ENCODE results near the gene TLE1.
"Not testable (repeated sequence)": the region's sequence is repeated elsewhere in the genome, so short reads cannot be mapped to it uniquely, and the experiment has no call there.

TLE1 gene

GRCh38 chr9:81705578-81705977 lies 16.2 kb upstream of the TLE1 start:
- TF ChIP-seq JUND (IDR thresholded peaks at IDR 0.05; ENCODE audit: low read depth): no peak
- in situ Hi-C loops (cut with HindIII; ENCODE audit: low pct_unique_long_range_greater_than_20kb, low sequenced_read_pairs): no loop called here
- no peak for DNase-seq (ENCODE audit: low read depth in 1 of 2, low spot score in 1 of 2)

DNA sequence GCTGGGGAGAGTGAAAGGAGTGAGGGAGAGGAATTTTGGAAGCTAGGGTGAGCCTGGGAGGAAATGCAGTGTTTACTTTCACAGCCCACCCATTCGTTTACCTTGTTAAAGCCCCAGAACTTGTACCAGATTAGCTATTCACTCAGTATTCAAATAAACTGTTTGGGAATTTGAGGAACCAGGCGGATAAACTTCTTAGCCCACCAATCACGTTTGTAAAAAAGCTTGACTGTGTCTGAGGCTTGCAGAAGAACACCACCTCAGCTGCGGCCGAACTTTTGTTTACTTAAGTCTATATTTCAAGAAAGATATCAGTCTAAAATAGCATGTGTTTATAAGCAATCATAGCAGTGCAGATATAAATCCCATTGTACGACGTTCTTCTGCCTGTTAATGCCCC lies 5.2 kb upstream of the TLE1 start:
- TF ChIP-seq JUND (IDR thresholded peaks at IDR 0.05; ENCODE audit: low read depth): no peak
- no peak for DNase-seq (ENCODE audit: low read depth in 1 of 2, low spot score in 1 of 2)
- in situ Hi-C loops (cut with HindIII; ENCODE audit: low pct_unique_long_range_greater_than_20kb, low sequenced_read_pairs): no loop called here

DNA sequence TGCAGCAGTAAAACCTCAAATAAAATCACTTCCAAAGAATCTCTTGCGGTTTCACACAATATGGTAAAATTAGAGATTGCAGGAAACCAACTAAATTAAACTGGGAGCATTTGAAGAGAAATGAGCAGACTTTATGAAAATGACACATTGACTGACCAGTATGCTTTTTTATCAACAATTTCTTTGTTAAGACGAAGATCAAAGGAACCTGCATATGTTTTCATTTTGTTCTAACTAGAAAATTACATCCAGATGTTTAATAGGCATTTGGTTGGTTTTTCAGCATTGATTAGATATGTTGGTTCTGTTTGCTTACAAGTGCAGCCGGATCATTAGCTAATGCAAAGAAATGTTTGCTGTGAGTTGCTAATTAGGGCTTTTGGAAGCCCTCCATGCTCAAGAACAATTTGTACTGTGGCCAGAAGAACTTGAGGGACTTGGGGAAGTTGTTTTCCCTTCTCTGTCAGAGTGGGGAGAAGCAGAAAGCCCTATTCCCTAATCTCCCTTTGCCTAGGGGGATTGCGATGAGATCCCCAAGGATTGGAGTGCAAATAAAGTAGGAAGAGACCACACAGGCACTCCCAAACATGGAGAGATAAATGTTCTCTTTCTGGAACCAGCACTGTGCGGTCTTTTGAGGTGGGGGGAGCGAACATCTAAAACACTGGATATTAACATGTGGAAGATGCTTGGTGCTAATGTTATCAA lies 4.5 kb upstream of the TLE1 start:
- DNase-seq (ENCODE audit: low read depth in 1 of 2, low spot score in 1 of 2): no peak
- in situ Hi-C loops (cut with HindIII; ENCODE audit: low pct_unique_long_range_greater_than_20kb, low sequenced_read_pairs): no loop called here
- TF ChIP-seq JUND (IDR thresholded peaks at IDR 0.05; ENCODE audit: low read depth): no peak

DNA sequence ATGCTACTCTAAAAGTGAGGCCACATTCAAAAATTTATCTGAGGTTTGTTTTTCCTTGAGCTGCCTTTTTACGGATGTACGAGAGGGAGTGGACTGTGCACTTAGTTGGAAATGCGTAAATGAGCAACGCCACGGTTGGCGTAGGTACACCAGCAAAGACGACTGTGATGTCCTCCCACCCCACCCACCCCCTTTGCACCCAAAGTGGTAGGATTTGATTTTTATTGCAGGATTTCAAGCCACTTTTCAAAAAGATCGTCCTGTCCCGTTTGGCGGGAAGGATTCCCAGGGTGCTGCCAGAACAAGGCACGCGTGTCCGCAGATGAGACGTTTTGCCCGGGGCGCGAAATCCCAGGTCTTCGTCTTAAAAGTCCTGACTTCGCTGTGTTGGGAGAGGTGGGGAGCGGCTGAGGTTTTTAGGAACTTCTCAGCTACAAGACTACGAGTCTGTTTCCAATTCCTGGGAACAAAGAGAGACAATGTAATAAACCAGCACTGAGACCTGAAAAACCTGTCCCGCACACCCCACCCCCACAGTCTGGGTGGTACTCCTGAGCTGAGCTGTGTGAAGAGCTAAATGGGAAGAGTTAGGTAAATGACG lies 1.0 kb upstream of the TLE1 start:
- DNase-seq (ENCODE audit: low read depth in 1 of 2, low spot score in 1 of 2): peak; percentile 58 to 91
- in situ Hi-C loops (cut with HindIII; ENCODE audit: low pct_unique_long_range_greater_than_20kb, low sequenced_read_pairs): no loop called here
- no peak; the same call in 1 of the 2 replicates for TF ChIP-seq JUND (IDR thresholded peaks at IDR 0.05; ENCODE audit: low read depth)

GRCh38 chr9:81689093-81689342 lies 329 bp downstream of the TLE1 start:
- in situ Hi-C loops (cut with HindIII; ENCODE audit: low pct_unique_long_range_greater_than_20kb, low sequenced_read_pairs): not testable (repeated sequence)
- peak in 1 of 2 experiments; percentile 19 for DNase-seq (ENCODE audit: low read depth in 1 of 2, low spot score in 1 of 2)

DNA sequence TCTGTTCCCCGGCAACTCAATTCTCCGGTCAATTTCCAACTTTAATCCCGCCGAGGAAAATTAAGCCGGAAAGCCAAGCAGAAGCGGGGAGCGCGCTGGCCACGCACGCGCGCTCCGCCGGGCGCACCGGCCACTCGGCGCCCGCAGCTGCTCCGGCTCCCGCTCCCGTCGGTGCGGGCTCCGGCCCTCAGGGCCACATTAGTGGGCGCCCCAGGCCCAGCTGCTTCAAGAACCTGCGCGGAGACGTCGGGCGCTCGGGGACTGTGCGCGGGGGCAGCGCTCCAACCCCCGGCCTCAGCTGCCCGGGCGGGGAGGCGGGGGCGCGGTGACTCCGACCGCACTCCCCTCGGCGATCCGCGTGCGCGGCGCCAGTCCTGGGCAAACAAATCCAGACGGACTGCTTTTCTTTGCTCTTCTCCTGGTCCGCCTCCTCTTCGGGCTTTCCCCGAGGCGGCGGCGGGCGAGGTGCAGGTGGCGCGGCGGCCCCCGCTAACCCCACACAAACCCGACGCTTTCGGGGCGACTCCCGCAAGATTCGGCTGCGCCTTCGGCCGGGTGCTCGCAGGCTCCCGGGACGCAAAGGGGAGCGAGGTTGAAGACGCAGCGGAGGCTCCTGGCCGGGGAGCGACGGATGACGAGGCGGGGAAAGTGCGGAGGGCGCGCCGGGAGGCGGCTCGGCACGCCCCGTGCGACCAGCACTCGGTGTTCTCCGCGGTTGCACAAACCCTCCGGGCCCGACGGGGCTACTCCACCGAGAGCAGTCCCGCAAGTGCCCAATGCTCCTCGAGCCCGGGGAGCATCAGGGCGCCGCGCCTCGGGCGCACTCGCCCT lies 870 bp downstream of the TLE1 start:
- peak in 1 of 2 experiments; percentile 41 for DNase-seq (ENCODE audit: low read depth in 1 of 2, low spot score in 1 of 2)
- in situ Hi-C loops (cut with HindIII; ENCODE audit: low pct_unique_long_range_greater_than_20kb, low sequenced_read_pairs): not testable (repeated sequence)

DNA sequence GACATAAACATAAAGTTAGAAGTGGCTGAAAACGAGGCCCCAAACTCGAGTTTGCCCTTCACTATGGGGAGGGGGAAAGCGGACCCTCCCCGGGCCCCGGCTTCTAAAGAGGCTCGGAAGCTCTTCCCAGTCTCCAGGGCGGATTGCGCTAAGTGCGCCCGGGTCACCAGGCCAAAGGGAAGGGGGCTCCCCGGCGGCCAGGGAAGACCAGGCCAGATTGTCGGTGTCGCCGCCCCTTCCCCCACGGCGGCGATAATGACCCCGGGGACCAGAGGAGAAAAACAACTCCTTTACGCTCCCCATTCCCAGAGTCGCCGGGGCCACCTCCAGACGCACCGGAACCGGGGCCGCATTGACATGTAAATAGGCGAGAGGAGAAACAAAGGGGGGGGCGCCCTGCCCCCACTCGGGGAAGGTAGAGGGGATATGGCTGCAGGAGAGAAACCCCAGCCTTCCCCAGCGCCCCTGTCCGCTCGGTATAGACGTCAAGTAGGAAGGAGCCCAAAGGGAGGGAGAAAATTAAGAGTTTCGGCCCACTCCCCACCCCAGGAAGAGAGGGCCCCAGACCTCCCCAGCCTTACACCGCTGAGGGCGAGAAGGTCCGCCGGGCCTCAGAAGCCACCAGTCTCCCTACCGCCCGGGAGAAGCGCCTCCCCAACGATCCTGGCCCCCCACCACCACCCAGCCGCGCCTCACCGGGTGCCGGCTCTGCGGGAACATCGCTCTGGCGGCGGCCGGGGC lies 1.7 kb downstream of the TLE1 start:
- in situ Hi-C loops (cut with HindIII; ENCODE audit: low pct_unique_long_range_greater_than_20kb, low sequenced_read_pairs): no loop called here
- DNase-seq (ENCODE audit: low read depth in 1 of 2, low spot score in 1 of 2): peak in 1 of 2 experiments; percentile 28

DNA sequence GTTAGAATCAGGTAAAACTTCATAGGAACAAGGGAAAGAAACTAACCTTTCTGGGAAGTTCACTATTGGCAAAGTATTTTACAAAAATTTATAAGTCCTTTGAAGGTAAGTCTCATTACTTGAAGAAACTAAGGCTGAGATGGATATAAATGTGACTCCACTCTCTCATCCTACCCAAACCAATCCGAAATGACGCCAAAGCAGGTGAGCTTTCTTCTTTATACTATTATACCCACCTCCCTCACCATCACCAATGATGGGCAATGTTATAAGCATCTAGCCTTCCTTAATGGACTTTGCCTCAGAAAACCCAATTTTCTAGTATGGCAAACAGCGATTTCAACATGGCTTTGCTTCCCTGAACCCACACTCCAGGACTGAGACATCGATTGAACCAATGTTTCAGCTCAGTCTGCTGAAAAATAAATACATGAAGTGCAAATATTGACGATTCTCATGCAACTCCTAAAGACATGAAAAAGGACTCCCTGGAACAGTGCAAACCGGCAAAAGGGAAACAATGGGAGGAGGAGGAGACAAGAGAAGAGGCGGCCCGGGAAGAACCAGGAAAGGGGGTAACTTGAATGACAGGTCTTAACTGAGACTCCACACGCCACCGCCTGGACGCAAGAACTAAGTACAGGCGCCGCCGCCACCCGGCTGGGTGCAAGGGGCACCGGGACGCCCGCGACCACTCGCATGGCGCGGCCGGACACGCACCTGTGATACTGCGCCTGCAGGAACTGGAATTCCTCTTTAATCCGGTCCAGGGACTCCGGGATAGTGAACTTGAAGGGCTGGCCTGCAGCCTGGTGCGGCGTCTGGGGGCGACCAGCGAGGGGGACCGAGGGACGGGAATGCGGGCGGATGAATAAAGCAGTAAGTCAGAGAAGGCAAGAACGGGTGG lies 2.5 kb downstream of the TLE1 start:
- in situ Hi-C loops (cut with HindIII; ENCODE audit: low pct_unique_long_range_greater_than_20kb, low sequenced_read_pairs): no loop called here
- DNase-seq (ENCODE audit: low read depth in 1 of 2, low spot score in 1 of 2): peak; percentile 80 to 95
- TF ChIP-seq JUND (IDR thresholded peaks at IDR 0.05; ENCODE audit: low read depth): no peak

More for the DNA sequence above, 1.7 kb downstream of the TLE1 start:
- TF ChIP-seq JUND (IDR thresholded peaks at IDR 0.05; ENCODE audit: low read depth): no peak

GRCh38 chr9:81685763-81686613 lies 3.4 kb downstream of the TLE1 start:
- in situ Hi-C loops (cut with HindIII; ENCODE audit: low pct_unique_long_range_greater_than_20kb, low sequenced_read_pairs): no loop called here
- peak; percentile 50 to 91 for DNase-seq (ENCODE audit: low read depth in 1 of 2, low spot score in 1 of 2)
- TF ChIP-seq JUND (IDR thresholded peaks at IDR 0.05; ENCODE audit: low read depth): peak; percentile 54; the same call in 1 of the 2 replicates

GRCh38 chr9:81684635-81685034 lies 4.7 kb downstream of the TLE1 start:
- in situ Hi-C loops (cut with HindIII; ENCODE audit: low pct_unique_long_range_greater_than_20kb, low sequenced_read_pairs): no loop called here
- DNase-seq (ENCODE audit: low read depth in 1 of 2, low spot score in 1 of 2): no peak
- no peak for TF ChIP-seq JUND (IDR thresholded peaks at IDR 0.05; ENCODE audit: low read depth)

GRCh38 chr9:81683704-81684103 lies 5.6 kb downstream of the TLE1 start:
- no peak for DNase-seq (ENCODE audit: low read depth in 1 of 2, low spot score in 1 of 2)
- in situ Hi-C loops (cut with HindIII; ENCODE audit: low pct_unique_long_range_greater_than_20kb, low sequenced_read_pairs): no loop called here
- no peak for TF ChIP-seq JUND (IDR thresholded peaks at IDR 0.05; ENCODE audit: low read depth)
